Measurements from ENCODE around the gene DYNLT1. TPM values are rescaled to one million over a fixed set of nuclear protein-coding genes. Genes with fewer than 3 reads are reported as not detected.
"Not testable (repeated sequence)": the region's sequence is repeated elsewhere in the genome, so short reads cannot be mapped to it uniquely, and the experiment has no call there.

DYNLT1 gene
- total RNA-seq, 1 donor from 2014 or later, result 143 TPM

GRCh38 chr6:158662954-158663624, 18.5 kb upstream of the DYNLT1 start:
- ATAC-seq, result no peak

DNA sequence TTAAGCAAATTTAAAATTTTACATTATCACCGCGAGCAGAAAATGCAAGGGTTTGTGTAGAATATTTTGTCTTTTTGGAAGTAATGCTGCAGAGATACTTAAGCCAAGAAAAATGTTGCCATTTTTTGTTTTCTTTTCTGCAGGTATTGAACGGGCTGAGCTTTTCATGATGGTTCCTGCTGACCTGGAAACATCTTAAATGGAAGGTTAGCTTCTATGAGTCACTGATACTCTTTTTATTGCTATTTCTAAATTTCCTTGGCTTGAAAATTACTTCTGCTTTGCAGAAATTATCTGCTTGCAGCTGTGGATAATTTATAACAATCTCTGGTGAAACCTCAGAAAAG, 18.0 kb upstream of the DYNLT1 start:
- ATAC-seq, result no peak

- ATAC-seq, result peak; percentile 91
Measured at GRCh38 chr6:158661156-158661685, 16.7 kb upstream of the DYNLT1 start.

DNA sequence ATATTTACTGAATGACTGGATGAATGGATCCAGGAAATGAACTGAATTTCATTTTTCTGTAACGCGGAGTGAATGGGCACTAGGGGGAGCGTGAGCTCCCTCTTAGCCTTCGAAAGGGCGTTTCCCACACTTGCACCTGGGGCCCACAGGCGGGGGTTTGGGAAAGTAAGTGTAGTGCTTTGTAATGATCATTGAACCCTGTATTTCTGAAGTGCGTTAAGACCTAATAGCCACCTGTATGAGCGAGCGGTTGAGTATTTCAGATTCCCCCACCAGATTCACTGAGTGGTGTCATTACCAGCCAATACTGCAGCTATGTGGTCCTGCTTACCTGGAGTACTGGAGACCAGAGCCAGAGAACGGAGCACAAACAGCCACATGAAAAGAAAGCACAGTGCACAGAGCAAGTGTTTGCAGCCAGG, 15.8 kb upstream of the DYNLT1 start:
- ATAC-seq, result peak; percentile 54

DNA sequence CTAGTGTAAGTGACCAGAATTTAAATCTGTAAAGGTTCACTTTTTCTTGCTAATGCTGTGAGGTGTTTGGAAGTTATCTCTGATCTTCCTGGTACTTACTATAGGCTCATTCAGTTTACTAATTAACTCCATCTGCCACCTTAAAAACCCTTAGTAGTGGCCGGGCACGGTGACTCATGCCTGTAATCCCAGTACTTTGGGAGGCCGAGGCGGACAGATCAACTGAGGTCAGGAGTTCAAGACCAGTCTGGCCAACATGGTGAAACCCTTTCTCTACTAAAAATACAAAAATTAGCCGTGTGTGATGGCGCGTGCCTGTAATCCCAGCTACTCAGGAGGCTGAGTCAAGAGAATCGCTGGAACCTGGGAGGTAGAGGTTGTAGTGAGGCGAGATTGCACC, 12.4 kb upstream of the DYNLT1 start:
- not testable (repeated sequence) for ATAC-seq

DNA sequence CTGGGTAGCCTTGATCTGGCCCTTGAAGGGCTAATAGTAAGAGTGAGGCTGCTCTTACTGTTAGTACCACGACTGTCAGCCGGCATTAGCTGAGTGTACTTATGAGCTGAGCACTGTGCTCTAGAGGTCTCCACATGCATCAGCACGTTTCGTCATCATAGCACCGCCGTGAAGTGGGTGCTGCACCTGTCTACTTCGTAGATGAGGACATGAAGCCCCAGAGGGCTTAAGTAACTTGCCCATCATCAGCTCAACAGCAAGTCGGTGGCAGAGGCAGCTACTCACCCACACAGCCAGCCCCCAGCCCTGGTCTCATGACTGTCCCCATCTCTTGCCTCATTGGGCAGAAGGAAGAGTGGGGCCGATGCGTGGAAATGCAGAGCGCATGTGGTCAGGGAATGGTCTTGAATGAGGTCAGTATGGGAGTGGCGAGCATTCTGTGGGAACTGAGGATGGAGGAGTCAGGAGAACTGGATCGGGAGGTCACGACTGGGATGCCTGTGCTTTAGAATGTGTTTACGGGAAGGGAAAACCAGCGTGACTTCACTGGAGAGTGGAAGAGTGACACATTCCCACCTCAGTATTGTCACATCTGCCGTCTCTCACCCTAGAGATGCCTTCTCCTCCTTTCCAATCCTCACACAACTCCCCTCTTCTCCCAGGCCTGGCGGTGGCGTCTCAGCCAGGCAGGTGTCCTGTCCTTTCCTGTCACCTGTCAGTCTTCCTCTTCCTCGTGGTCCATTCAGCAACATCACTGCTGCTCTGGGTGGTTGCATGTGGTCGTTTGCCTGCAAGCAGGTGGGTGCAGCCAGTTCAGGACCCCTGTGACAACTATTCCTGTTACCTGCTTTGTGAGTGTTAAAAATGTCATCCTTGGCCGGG, 11.3 kb upstream of the DYNLT1 start:
- ATAC-seq, result no peak

- ATAC-seq, result no peak
Measured at GRCh38 chr6:158654960-158655489, 10.5 kb upstream of the DYNLT1 start.

GRCh38 chr6:158654498-158654897, 10.0 kb upstream of the DYNLT1 start:
- ATAC-seq, result peak; percentile 78

DNA sequence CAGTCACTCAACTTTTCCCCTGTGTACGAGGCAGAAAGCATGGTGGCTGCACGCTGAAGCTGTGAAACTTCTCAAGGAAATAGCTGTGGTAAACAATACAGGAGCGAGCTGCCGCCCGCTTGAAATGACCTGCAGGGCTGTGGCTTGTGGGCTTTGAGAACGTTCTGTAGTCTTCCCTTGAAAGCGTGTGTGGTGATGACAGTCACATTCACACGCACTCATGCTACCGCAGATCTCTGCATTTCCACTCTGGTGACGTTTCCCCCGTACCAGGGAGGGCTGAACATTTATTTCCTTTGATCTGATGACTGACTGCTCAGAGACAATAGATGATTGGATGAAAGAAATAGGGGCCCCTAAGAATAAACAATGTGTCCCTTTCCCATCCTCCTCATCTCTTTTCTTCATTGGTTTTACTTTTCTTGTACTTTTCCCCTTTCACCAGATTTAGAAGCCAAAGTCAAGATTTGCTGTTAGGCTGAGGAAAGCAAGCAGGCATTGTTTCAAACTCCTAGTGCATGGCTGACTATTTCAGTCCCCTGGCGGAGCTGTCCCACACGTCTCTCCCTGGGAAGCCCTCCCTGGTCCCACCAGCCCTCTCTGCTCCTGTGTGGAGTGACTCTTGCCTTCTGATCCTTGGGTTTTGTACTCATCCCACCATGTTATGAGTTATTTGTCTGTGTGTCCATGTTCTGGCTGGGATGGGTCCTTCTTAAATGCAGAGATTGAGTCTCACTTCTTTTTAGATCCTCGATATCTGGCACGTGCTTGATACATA, 9.2 kb upstream of the DYNLT1 start:
- peak; percentile 27 for ATAC-seq

GRCh38 chr6:158651981-158652737, 7.6 kb upstream of the DYNLT1 start:
- ATAC-seq, result not testable (repeated sequence)

DNA sequence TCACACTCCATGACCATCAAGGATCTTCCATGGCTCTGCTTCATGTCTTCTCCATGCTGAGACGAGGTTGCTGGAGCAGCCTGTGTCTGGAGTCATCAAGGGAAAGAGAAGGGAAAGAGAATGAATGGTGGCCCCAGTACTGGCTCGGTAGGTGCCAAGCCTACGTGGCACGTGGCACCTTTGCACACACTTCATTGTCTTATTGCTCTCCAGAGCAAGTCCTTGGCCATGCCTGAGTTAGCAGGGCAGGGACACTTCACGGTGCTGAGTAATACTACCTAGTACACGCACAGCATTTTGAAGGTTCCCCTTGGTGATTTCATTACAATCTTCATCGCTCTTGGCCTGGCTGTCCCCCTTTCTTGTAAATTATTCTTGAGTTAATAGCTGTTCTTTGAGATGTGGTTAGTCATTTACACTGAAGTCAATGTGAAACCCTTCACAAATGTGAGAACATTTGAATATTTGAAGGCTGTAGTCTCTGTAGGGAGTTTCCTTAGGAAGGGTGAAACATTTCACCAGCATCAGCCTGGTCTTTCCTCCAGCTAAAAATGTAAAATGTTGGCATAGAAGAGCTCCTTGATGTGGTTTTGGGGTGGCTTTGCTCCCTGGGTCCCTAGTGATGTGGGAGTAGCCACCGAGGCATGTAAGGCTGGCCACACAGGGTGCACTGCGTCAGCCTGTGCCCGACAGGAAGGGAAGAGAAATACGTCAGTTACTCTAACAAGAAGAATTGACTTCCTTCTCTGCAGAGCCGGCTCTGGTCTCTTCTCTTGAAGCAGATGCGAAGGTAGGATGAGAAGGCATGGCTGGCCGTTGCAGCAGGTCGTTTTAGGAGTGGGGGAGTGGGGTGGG, 5.0 kb upstream of the DYNLT1 start, which contains the start of gene SYTL3:
SYTL3 (plus strand) TSS at position 766 of the 855 bp plus-strand sequence. CDS start 13,215 bp downstream, outside the sequence.
- ATAC-seq, result peak; percentile 66

GRCh38 chr6:158648682-158649131, 4.2 kb upstream of the DYNLT1 start:
- ATAC-seq, result peak; percentile 9

DNA sequence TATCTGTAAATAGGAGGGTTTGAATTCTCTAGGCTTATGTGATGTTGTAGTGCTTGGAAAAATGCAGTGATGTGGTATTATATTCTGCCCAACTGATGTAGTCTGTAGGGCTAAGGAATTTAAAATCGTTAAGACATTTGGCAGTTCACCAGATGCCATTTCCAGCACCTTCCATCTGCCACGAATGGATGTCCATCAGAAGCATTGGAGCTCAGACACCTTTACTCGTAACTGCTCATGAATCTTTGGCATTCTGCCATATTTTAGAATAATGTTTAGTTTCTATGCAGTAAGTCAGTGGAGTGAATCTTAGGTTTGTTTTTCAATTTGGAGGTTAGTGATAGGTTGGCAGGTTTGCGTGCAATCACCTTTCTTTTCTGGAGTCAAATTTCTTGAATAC, 3.0 kb upstream of the DYNLT1 start:
- ATAC-seq, result no peak

DNA sequence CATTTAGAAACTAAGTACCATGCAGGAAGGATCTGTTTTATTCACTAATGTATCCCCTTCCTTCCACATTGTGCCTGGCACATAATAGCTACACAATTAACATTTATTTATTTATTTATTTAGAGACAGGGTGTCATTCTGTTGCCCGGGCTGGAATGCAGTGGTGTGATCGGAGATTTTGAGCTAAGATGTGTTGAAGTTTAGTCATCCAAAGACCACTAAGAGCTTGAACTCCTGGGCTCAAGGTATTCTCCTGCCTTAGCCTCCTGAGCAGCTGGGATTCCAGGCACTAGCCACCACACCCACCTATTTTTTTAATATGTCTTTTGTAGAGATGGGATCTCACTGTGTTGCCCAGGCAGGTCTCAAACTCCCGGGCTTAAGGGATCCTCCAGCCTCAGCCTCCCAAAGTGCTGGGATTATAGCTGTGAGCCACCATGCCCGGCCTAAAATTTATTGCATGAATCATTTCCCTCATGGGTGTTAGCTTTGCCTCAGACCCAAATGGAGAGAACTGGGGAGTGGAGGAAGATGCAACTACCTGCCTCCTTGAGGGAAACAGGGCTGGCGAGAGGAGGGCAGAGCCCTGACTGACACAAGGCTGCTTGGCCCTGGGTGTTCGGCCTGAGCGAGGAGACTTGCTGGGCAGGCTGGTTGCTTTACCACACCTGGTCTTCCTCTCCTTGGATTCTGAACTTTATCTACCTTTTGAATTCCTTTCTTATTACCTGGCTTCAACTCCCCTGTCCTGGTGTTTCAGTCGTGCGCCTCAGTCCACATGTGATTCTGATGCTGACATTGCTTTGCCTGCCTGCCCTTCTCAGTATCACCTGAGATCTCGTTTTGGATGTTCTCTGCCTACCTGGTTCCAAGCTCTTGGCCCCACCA, 1.7 kb upstream of the DYNLT1 start:
- peak; percentile 56 for ATAC-seq

DNA sequence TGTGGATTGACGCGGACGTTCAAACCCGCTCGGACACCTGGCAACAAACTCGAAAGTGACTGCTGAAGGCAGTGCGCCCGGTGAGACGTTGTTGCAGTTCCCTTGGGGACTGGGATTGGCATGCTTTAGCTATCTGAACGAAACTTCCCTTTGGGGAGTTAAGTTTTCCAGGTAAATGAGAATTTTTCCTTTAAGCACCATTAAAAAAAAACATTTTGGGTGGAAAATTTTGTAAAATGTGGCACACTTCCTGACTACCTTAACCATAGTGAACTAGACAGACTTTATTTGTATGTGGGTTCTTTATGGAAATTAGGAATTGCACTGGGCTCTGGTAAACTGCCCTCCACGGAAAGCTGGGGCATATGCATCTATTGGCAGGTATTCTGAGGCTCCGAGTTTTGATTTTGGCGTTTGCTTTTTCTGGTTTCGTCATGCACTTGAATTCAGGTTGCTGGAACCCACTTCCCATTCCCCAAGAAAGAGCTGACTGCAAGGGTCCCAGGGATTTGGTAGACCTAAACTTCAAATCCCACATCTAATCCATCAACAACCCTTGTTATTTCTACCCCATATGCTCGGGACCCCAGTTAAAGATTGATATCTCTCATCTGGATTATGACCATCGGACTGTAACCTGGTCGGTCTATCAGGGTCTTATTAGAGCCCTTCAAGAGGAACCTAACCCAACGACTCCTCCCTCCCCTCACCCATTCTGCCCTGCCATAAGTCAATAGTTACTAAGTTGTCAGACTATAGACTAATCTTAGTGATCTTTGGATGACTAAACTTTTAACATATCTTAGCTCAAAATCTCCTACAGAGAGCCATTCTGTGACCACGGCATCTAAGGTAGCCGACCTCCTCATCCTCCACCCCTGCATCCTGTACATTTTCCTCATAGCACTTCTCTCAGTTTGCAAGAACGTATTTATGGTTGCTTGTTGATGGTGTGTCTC, 800 bp upstream of the DYNLT1 start:
- no peak for ATAC-seq

DNA sequence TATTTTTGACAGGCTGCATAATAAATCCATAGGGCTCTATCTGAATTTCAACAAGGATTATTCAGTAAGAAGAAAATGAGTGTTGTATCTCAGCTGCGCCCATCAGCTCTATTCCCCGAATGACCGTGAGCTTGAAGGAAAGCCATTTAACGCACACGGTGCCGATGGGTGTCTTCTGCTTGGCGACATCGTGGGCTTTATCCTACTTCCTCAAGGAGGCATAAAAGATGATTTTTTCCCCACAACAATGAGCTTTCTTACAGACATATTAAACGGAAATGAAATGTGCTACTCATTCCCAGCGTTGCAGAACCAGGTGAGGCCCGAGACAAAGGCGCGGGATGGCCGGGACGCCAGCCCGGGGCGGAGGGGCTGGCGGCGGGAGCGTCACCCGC, 710 bp downstream of the DYNLT1 start:
- ATAC-seq, result no peak

GRCh38 chr6:158642097-158642601, 2.4 kb downstream of the DYNLT1 start:
- peak; percentile 38 for ATAC-seq

- ATAC-seq, result no peak
Measured at GRCh38 chr6:158640519-158640918, 4.0 kb downstream of the DYNLT1 start.

All from esophagus mucosa (tissue), 1 donor.